Measurements from ENCODE around the gene PIPOX. TPM values are rescaled to one million over a fixed set of nuclear protein-coding genes. Genes with fewer than 3 reads are reported as not detected.

PIPOX gene
- polyA plus RNA-seq, 1 donor from 2014 or later, result 4.4 TPM

- H4K20me1 ChIP-seq (ENCODE audit: insufficient read depth), result no peaks in the 10 kb centered on the region
- no peak overlapping the region for H3K4me3 ChIP-seq (ENCODE audit: low read length)
- no peaks in the 10 kb centered on the region for H3K9me3 ChIP-seq (ENCODE audit: low read length)
- H3K27me3 ChIP-seq (ENCODE audit: insufficient read depth, low read depth, low read length), result no peaks in the 10 kb centered on the region
- H3K9me2 ChIP-seq (ENCODE audit: insufficient read depth, low read length), result no peaks in the 10 kb centered on the region
- H3K9ac ChIP-seq (ENCODE audit: low read length), result peak overlapping the region; percentile 20
- TF ChIP-seq SMC3 (conservative IDR thresholded peaks at IDR 0.05; ENCODE audit: poor library complexity) (no peak), REST (IDR thresholded peaks at IDR 0.05; ENCODE audit: borderline replicate concordance) (no peak), POLR2AphosphoS5 (IDR thresholded peaks at IDR 0.05) (no peak), EP300 (conservative IDR thresholded peaks at IDR 0.05; ENCODE audit: poor library complexity, severe bottlenecking) (no peak), TAF1 (IDR thresholded peaks at IDR 0.05; ENCODE audit: low read depth) (no peak), EZH2 (IDR thresholded peaks at IDR 0.05; ENCODE audit: borderline replicate concordance, insufficient read depth, low read length, poor library complexity, severe bottlenecking) (no peak), MXI1 (conservative IDR thresholded peaks at IDR 0.05; ENCODE audit: poor library complexity, severe bottlenecking) (no peak), CTCF (IDR thresholded peaks at IDR 0.05; ENCODE audit: poor library complexity, severe bottlenecking) (no peak), RAD21 (conservative IDR thresholded peaks at IDR 0.05) (no peak)
- H3K79me2 ChIP-seq (replicated peaks; ENCODE audit: insufficient read depth, low read length), result no peaks in the 10 kb centered on the region
- no peaks in the 10 kb centered on the region for H3K36me3 ChIP-seq (ENCODE audit: insufficient read depth, low read length)
- H3K4me2 ChIP-seq (ENCODE audit: low read length), result no peak overlapping the region
- H3K27ac ChIP-seq (ENCODE audit: low read length), result peak overlapping the region; percentile 51
- no peaks in the 10 kb centered on the region for H3F3A ChIP-seq (ENCODE audit: insufficient read depth, low read length, poor library complexity, severe bottlenecking)
- no peak overlapping the region for H2AFZ ChIP-seq (ENCODE audit: low read depth, low read length)
Measured at GRCh38 chr17:29090108-29090507, 47.2 kb downstream of the PIPOX start.

GRCh38 chr17:29090750-29091605 lies 48.0 kb downstream of the PIPOX start:
- no peaks in the 10 kb centered on the region for H4K20me1 ChIP-seq (ENCODE audit: insufficient read depth)
- no peaks in the 10 kb centered on the region for H3K27me3 ChIP-seq (ENCODE audit: insufficient read depth, low read depth, low read length)
- no peaks in the 10 kb centered on the region for H3K9me3 ChIP-seq (ENCODE audit: low read length)
- no peaks in the 10 kb centered on the region for H3F3A ChIP-seq (ENCODE audit: insufficient read depth, low read length, poor library complexity, severe bottlenecking)
- H3K9me2 ChIP-seq (ENCODE audit: insufficient read depth, low read length), result no peaks in the 10 kb centered on the region
- TF ChIP-seq TAF1 (IDR thresholded peaks at IDR 0.05; ENCODE audit: low read depth) (no peak), MXI1 (conservative IDR thresholded peaks at IDR 0.05; ENCODE audit: poor library complexity, severe bottlenecking) (no peak), EZH2 (IDR thresholded peaks at IDR 0.05; ENCODE audit: borderline replicate concordance, insufficient read depth, low read length, poor library complexity, severe bottlenecking) (no peak), REST (IDR thresholded peaks at IDR 0.05; ENCODE audit: borderline replicate concordance) (no peak), EP300 (conservative IDR thresholded peaks at IDR 0.05; ENCODE audit: poor library complexity, severe bottlenecking) (no peak), CTCF (IDR thresholded peaks at IDR 0.05; ENCODE audit: poor library complexity, severe bottlenecking) (no peak), RAD21 (conservative IDR thresholded peaks at IDR 0.05) (no peak)
- no peaks in the 10 kb centered on the region for H3K79me2 ChIP-seq (replicated peaks; ENCODE audit: insufficient read depth, low read length)
- H2AFZ ChIP-seq (ENCODE audit: low read depth, low read length), result no peak overlapping the region
- no peak overlapping the region for H3K27ac ChIP-seq (ENCODE audit: low read length)
- H3K9ac ChIP-seq (ENCODE audit: low read length), result no peak overlapping the region
- H3K4me3 ChIP-seq (ENCODE audit: low read length), result no peak overlapping the region
- no peak overlapping the region for H3K4me2 ChIP-seq (ENCODE audit: low read length)
- no peaks in the 10 kb centered on the region for H3K36me3 ChIP-seq (ENCODE audit: insufficient read depth, low read length)

Data from neural cell (in vitro differentiated cells).